ENCODE measurements around the gene CCT5. TPM values are rescaled to one million over a fixed set of nuclear protein-coding genes. Genes with fewer than 3 reads are reported as not detected.

The CCT5 gene
- total and polyA plus RNA-seq, 2 donors (not counting 1 experiment from before 2014, with no cell fraction given): 74.3 to 77.7 TPM

- no peaks in the 10 kb centered on the region for H3K9me3 ChIP-seq (ENCODE audit: control extremely low read depth in 1 of 3, control insufficient read depth in 2 of 3, insufficient read depth in 1 of 3, low read length in 2 of 3)
- Mint-ChIP-seq H3K4me1 (no peaks in the 10 kb centered on the region), H3K27ac (no peak overlapping the region), H3K4me3 (no peak overlapping the region), H3K27me3 (no peaks in the 10 kb centered on the region), H3K9me3 (ENCODE audit: insufficient read depth) (no peaks in the 10 kb centered on the region)
- ChIA-PET POLR2A (no interaction called here), CTCF (interaction anchor here (0.6 kb wide), 1 partner anchor 81 kb away, joined by 5 read pairs; no protein-coding TSS in a partner anchor)
- 97% methylated on average over 8 of the region's 9 CpGs for WGBS (ENCODE audit: insufficient coverage)
- intact Hi-C loops (cut with micrococcal nuclease): no loop called here
- no peak overlapping the region for H2AFZ ChIP-seq (ENCODE audit: insufficient read depth, low read depth, low read length, poor library complexity, severe bottlenecking)
- DNase-seq (no peak), ATAC-seq (ENCODE audit: low read depth) (no peak)
- no peak overlapping the region for H3K27ac ChIP-seq (ENCODE audit: low read length in 2 of 2)
- H4K20me1 ChIP-seq (ENCODE audit: control insufficient read depth, insufficient read depth, low read length, poor library complexity, severe bottlenecking): no peaks in the 10 kb centered on the region
- no peak overlapping the region for H3K4me3 ChIP-seq (ENCODE audit: control extremely low read depth in 1 of 5, extremely low read depth in 1 of 5, insufficient read depth in 1 of 5, low read depth in 2 of 5, low read length in 4 of 5)
- H3K4me1 ChIP-seq (ENCODE audit: control insufficient read depth in 2 of 2, insufficient read depth in 2 of 2, low read length in 2 of 2): no peaks in the 10 kb centered on the region
- peaks cover 5 to 7% of the 10 kb centered on the region in 2 experiments for H3K36me3 ChIP-seq (replicated peaks in 1 of 2; ENCODE audit: control extremely low read depth in 1 of 2, control insufficient read depth in 1 of 2, extremely low read depth in 1 of 2, insufficient read depth in 2 of 2, low read length in 1 of 2)
- H3K4me2 ChIP-seq (replicated peaks; ENCODE audit: low read depth, low read length, poor library complexity, severe bottlenecking): no peak overlapping the region
- TF ChIP-seq EZH2 (IDR thresholded peaks at IDR 0.05; ENCODE audit: borderline replicate concordance, insufficient read depth, low read depth, low read length, poor library complexity, severe bottlenecking) (no peak), CTCF (IDR thresholded peaks at IDR 0.05) (no peak)
- no peak overlapping the region for H3K9ac ChIP-seq (ENCODE audit: low read length)
- no peaks in the 10 kb centered on the region for H3K27me3 ChIP-seq (replicated peaks in 1 of 4; ENCODE audit: control extremely low read depth in 1 of 4, control insufficient read depth in 3 of 4, insufficient read depth in 4 of 4, low read length in 3 of 4)
- H3K79me2 ChIP-seq (ENCODE audit: control insufficient read depth, insufficient read depth, low read length): no peaks in the 10 kb centered on the region
Measured at GRCh38 chr5:10232386-10232785, 17.7 kb upstream of the CCT5 start.

GRCh38 chr5:10233011-10233410 is 17.1 kb upstream of the CCT5 start:
- ChIA-PET POLR2A (no interaction called here), CTCF (no interaction called here)
- H3K4me2 ChIP-seq (replicated peaks; ENCODE audit: low read depth, low read length, poor library complexity, severe bottlenecking): no peak overlapping the region

More at GRCh38 chr5:10233011-10233410, 17.1 kb upstream of the CCT5 start:
- Histone ChIP-seq H3K27ac (ENCODE audit: low read length in 2 of 2) (no peak overlapping the region), H3K27me3 (replicated peaks in 1 of 4; ENCODE audit: control extremely low read depth in 1 of 4, control insufficient read depth in 3 of 4, insufficient read depth in 4 of 4, low read length in 3 of 4) (no peaks in the 10 kb centered on the region), H3K4me3 (ENCODE audit: control extremely low read depth in 1 of 5, extremely low read depth in 1 of 5, insufficient read depth in 1 of 5, low read depth in 2 of 5, low read length in 4 of 5) (no peak overlapping the region), H3K79me2 (ENCODE audit: control insufficient read depth, insufficient read depth, low read length) (no peaks in the 10 kb centered on the region), H3K9me3 (ENCODE audit: control extremely low read depth in 1 of 3, control insufficient read depth in 2 of 3, insufficient read depth in 1 of 3, low read length in 2 of 3) (no peaks in the 10 kb centered on the region), H3K36me3 (replicated peaks in 1 of 2; ENCODE audit: control extremely low read depth in 1 of 2, control insufficient read depth in 1 of 2, extremely low read depth in 1 of 2, insufficient read depth in 2 of 2, low read length in 1 of 2) (peaks cover 5 to 7% of the 10 kb centered on the region in 2 experiments), H3K4me1 (ENCODE audit: control insufficient read depth in 2 of 2, insufficient read depth in 2 of 2, low read length in 2 of 2) (no peaks in the 10 kb centered on the region), H2AFZ (ENCODE audit: insufficient read depth, low read depth, low read length, poor library complexity, severe bottlenecking) (no peak overlapping the region), H4K20me1 (ENCODE audit: control insufficient read depth, insufficient read depth, low read length, poor library complexity, severe bottlenecking) (no peaks in the 10 kb centered on the region), H3K9ac (ENCODE audit: low read length) (no peak overlapping the region)
- no peak for TF ChIP-seq EZH2 (IDR thresholded peaks at IDR 0.05; ENCODE audit: borderline replicate concordance, insufficient read depth, low read depth, low read length, poor library complexity, severe bottlenecking)
- no peak overlapping the region for H3K4me3 Mint-ChIP-seq
- no peaks in the 10 kb centered on the region for H3K9me3 Mint-ChIP-seq (ENCODE audit: insufficient read depth)
- H3K27me3 Mint-ChIP-seq: no peaks in the 10 kb centered on the region
- DNase-seq (no peak), ATAC-seq (ENCODE audit: low read depth) (no peak)
- H3K27ac Mint-ChIP-seq: no peak overlapping the region
- intact Hi-C loops (cut with micrococcal nuclease): no loop called here
- H3K4me1 Mint-ChIP-seq: no peaks in the 10 kb centered on the region
- 98% methylated on average over 6 of the region's 7 CpGs for WGBS (ENCODE audit: insufficient coverage)
